GM19438 (cell line): Measurements from ENCODE around the gene FKBP8.
"Not testable (repeated sequence)": the region's sequence is repeated elsewhere in the genome, so short reads cannot be mapped to it uniquely, and the experiment has no call there.

Source experiments
- ATAC-seq: cut with Tn5 transposase; IDR thresholded peaks from one replicate; pipeline ENCODE4 v1.9.1; 2021; ENCODE audit warnings: low read depth; ENCODE audit not compliant: unreplicated experiment

The FKBP8 gene

DNA sequence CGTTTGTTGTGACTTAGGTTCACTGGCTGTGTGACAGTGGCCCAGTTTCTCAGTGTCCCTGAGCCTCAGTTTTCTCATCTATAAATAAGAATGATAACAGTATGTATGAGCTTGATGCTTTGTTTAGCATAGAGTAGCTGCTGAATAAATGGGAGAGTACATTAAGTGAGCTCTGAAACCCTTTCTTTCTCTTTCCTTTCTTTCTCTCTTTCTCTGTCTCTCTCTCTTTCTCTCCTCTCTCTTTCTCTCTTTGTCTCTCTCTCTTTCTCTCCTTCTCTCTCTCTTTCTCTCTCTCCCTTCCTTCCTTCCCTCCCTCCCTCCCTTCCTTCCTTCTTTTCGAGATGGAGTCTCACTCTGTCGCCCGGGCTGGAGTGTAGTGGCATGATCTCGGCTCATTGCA, 16.3 kb upstream of the FKBP8 start:
- no peak for ATAC-seq

GRCh38 chr19:18558604-18559003, 15.2 kb upstream of the FKBP8 start:
- no peak for ATAC-seq

DNA sequence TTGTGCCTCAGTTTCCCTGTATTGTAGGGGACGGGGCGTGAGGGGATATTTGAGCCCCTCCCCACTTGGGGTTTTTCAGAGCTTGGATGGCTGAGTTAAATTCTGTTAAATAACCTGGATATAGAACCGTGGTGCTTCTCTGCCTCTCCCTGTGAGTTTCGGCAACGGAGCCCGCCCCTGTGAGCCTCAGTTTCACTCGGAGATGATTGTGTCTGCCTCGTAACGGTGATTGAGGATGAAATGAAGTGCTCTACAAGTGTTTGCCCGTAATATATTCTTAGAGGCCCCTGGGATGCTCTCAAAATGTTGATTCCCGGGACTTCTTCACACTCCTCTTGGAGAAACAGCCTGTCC, 14.8 kb upstream of the FKBP8 start:
- ATAC-seq: no peak

GRCh38 chr19:18557411-18558201, 14.2 kb upstream of the FKBP8 start, which contains the start of gene KXD1:
TSS of gene KXD1 (plus strand) at chr19:18557870. CDS start at chr19:18562057, 4,187 bp downstream.
- ATAC-seq: peak; percentile 92

- no peak for ATAC-seq
These were observed 8.3 kb upstream of the FKBP8 start for GRCh38 chr19:18551631-18552030.

DNA sequence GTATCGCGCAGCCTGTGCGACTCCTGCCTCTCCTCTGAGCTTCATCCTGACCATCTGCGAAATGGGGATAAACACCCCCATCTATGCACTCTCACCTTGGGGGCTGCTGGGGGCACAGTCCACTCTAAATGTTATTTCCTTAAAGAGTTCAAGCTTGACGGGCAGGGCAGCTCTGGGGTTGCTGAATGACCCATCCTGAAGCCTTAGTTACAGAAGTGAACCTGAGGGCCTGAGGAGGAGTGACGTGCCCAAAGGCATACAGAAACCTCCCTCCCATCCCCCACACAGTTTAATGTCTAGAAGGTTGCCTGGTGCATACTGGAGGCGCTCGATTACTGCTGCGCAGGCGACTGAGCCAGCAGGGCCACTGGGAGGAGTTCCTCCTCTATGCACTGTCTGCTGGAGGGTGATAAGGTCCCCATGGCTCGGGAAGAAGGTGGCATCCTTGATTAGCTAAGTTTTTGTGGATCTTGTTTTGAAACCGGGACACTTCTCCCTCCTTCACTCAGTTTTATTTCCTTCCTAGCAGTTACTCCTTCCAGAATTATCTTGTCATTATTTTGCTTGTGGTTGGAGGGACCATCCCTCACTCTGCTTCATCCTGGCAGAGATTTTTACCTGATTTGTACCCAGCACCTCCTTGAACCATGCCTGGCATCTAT, 572 bp upstream of the FKBP8 start:
- ATAC-seq: peak; percentile 45

DNA sequence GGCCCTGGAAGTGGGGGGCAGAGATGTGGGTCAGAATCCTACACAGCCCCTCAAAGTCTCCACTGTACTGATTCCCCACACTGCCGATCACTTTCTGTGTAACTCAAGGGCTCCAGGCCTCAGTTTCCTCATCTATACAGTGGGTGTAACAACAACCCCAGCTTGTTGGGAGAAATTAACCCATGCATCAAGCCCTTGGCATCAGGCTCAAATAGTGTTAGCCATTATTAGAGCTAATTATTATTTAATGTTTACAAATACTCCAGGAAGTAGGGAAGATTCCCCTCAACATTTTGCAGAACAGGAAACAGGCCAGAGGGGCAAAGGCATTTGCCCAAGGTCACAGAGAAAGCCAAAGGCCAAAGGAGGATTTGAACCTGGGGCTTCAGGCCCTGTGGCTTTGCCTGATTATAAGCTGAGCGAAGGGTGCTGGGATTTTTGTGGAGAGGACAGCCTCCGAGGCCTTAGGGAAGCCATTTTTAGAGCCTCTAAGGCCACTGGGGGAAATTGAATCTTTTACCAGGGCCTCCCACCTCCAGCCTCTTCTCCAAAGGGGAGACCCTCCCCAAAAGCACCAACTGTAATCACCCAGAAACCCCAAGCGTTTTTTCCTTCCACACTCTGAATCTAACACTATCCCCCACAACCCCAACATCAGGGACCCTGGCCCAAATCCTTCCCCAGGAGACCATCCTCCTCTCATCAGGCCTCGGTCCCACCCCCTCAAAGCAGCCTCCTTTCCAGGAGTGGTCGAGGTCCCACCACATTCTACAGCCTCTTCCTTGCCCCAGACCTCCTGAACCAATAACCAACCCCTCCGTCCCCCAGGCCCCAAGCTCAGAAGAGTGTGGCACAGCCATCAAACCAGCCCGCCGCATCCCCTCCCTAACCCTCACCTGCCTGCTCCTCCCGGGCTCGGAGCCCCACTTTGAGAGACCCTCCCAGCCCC, 1.1 kb downstream of the FKBP8 start:
- ATAC-seq: no peak

DNA sequence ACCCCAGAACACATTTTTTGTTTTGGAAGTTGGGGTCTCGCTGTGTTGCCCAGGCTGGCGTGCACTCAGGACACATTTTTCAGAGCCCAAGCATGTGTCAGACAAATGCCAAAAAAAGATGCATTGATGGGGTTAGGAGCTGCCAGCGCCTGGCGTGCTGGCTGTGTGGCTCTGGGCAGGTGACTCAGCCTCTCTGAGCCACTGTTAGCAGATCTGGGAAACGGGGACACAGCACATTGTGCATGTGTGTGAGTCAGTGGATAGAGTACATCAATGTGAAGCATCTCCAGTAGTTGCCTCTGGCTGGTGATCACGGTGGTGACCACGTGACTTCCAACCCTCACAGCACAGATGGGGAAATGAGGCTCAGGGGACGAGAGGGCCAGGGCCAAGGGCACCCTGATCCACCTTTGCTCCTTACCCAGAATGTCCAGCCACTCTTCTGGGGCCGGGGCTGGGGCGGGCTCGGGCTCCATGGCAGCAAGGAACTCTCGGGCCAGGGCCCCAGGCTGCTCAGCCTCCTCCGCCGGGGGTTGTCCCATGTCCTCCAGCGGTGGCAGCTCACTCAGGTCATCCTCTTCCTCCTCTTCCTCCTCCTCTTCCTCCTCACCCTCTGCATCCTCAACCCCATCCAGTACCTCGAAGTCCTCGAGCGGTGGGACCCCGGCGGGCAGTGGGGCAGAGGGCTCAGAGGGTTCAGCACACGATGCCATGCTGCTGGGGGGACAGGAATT, 1.9 kb downstream of the FKBP8 start:
- ATAC-seq: no peak

DNA sequence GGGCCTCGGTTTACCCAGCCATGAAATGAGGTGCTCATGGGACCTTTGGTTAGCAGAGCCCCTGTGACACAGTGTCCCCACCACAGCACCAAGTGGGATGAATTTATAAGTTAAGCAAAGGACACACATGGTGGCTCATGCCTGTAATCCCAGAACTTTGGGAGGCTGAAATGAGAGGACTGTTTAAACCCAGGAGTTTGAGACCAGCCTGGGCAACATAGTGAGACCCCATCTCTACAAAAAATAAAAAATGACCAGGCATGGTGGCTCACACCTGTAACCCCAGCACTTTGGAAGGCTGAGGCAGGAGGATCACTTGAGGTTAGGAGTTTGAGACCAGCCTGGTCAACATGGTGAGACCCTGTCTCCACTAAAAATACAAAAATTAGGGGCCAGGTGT, 3.2 kb downstream of the FKBP8 start:
- ATAC-seq: not testable (repeated sequence)

- ATAC-seq: no peak
These were observed 4.0 kb downstream of the FKBP8 start for GRCh38 chr19:18539372-18539771.

GRCh38 chr19:18538115-18538514, 5.3 kb downstream of the FKBP8 start:
- ATAC-seq: no peak

- no peak for ATAC-seq
These were observed 5.9 kb downstream of the FKBP8 start for GRCh38 chr19:18537431-18537830.

DNA sequence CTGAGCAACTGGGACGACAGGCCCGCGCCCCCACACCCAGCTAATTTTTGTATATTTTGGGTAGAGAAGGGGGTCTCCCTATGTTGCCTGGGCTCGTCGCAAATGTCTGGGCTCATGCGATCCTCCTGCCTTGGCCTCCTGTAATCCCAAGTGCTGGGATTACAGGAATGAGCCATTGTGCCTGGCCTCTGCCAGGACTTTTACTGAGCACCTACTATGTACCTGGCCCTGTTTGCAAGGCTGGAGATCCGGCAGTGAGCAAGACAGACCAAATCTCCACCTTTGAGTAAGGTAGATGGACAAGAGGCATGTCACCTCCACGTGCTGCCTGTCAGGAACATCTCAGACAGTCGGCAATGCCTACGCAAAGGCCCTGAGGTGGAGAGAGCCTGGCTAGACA, 6.9 kb downstream of the FKBP8 start:
- ATAC-seq: no peak

DNA sequence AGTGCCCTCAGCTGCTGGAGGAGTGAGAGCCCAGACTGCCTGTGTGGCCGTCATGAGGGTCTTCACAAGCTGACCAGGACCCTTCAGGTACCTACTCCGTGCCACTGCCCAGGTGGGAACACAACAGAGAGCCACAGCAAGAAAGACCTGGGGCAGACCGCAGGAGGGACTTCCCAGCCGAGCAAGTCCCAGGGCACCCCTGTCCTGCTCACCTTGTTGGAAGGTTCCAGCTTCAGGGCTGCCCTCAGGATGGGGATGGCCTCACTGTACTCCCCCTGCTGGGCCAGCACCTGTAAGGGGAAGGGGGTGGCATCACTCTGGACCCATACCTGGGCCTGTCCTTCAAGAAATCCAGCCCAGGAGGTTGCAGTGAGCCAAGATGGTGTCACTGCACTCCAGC, 10.3 kb downstream of the FKBP8 start:
- ATAC-seq: no peak

GRCh38 chr19:18532168-18532890, 11.0 kb downstream of the FKBP8 start:
- no peak for ATAC-seq

- no peak for ATAC-seq
These were observed 11.9 kb downstream of the FKBP8 start for GRCh38 chr19:18531485-18531884.

- ATAC-seq: no peak
These were observed 13.6 kb downstream of the FKBP8 start for GRCh38 chr19:18529782-18530181.

GRCh38 chr19:18526316-18526715, 17.1 kb downstream of the FKBP8 start:
- ATAC-seq: no peak

- ATAC-seq: no peak
These were observed 19.5 kb downstream of the FKBP8 start for GRCh38 chr19:18523841-18524240.
